Astrocyte (in vitro differentiated cells and primary cell): ENCODE data around the gene CNTN5.

Source experiments
- CTCF ChIP-seq: IDR thresholded peaks from 2 replicates; pipeline ENCODE4 v1.5.1; 2011; ENCODE audit warnings: low read depth, mild to moderate bottlenecking, inconsistent platforms, low read length, moderate library complexity; ENCODE audit not compliant: insufficient read depth
- EZH2 ChIP-seq: IDR thresholded peaks from 2 replicates; pipeline ENCODE4 v1.6.1; 2012; ENCODE audit warnings: mild to moderate bottlenecking, low read length, inconsistent platforms; ENCODE audit not compliant: insufficient read depth

DNA sequence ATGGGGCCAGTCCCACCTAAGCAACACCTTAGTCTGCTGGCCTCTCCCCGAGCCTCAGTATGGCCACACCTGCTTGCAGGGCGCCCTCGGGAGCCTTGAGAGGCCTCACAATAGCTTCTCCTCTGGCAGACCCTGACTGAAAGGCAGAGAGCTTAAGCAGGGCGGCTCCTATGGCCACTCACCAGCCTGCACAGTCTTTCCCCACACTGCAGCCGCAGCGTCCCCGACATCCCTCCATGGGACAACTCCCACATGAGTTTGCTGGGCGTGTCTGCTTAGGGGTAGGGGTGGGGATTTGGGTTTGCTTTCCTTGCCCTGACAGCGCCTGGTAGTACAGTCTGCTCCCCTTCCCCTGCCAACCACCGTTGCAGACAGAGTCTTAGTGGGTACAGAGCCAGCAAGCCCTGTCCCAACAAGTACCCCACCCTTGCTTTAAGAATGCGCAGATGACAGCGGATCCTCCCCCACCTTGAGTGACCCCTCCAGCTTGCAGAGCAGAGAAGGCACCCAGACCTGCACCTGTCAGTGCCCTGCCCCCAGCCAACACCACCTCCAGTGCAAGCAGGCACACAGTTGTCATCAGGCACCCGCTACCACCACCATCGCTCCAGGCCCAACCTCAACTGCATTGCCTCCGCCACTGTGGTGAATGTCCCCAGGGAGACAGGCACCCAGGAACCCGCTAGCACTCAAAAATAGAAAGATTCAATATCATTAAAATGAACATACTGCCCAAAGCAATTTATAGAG, 1252.5 kb downstream of the CNTN5 start:
- TF ChIP-seq CTCF (no peak), EZH2 (no peak)
